GM13977 (cell line): ENCODE results near the gene SH3YL1.

ENCODE experiments used
- DNase-seq: peaks from one replicate; pipeline ENCODE4 v3.0.0; 2012; ENCODE audit warnings: low spot score
- CTCF ChIP-seq: IDR thresholded peaks from 2 replicates; pipeline ENCODE4 v1.5.1; 2012; ENCODE audit warnings: mild to moderate bottlenecking, control low read depth; ENCODE audit not compliant: insufficient read depth; ENCODE audit errors: extremely low read depth, missing control alignments
- in situ Hi-C: fragments of 300-500 bp; cut with MboI; formaldehyde crosslinking; loops from one replicate; pipeline ENCODE4 v1.12.0; 2022; ENCODE audit warnings: low sequenced_read_pairs, low pct_unique_long_range_greater_than_20kb, mixed read lengths, inconsistent platforms; ENCODE audit not compliant: unreplicated experiment

Gene SH3YL1

GRCh38 chr2:281381-281780 is 17.5 kb upstream of the SH3YL1 start:
- in situ Hi-C loops: no loop called here
- DNase-seq: no peak
- no peak for TF ChIP-seq CTCF

- in situ Hi-C loops: no loop called here
- DNase-seq: no peak
- no peak for TF ChIP-seq CTCF
Measured at GRCh38 chr2:280650-281110, 16.8 kb upstream of the SH3YL1 start.

DNA sequence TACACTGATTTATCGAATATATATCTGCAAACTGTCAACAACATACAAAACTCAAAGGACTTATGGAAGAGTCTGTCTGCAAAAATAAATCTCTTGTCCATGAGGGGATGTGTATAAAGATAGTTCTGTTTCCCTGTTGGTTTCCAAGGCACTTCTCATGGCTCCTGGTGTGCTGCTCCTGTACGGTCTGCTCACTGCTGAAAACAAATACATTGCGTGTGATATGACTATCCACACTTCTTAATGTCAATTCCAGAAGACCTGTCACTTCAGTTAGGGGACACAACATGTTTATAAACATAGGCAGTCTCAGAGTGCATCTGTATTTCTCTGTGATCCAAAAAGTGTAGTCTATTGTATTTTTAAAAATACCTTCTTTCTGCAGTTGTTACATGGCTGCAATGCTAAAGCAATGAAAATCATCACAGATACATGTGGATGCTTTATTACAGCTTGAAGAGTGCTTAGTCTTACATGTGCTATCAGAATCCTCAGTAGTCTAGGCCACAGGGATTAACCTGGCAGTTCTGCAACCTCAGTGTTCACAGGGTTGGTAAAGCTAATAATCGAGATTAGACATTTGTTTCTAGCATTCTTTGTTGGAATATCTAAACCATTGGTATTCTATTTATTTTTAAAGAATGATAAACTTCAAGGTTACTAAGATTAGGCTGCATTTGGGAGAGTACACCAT is 16.3 kb upstream of the SH3YL1 start:
- TF ChIP-seq CTCF: no peak
- in situ Hi-C loops: no loop called here
- DNase-seq: no peak

GRCh38 chr2:279366-279765 is 15.5 kb upstream of the SH3YL1 start:
- DNase-seq: no peak
- in situ Hi-C loops: no loop called here
- no peak for TF ChIP-seq CTCF

DNA sequence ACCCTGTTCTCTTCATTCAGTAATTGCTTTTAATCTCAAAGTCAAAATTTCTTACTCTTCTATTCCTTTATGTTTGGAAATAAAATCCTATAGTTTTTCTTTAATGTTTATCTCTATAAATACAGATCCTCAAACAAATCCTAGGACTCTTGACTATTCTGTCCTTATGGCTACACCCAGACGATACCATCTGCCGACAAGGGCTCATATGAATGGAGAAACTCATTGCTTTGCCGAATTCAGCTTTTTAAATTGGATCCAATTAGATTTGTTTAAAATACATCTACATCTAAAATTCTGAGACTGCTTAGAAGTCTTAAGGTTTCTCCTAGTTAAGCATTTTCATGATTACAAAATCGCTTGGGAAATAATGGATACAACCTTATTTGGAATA is 15.1 kb upstream of the SH3YL1 start:
- TF ChIP-seq CTCF: no peak
- in situ Hi-C loops: no loop called here
- DNase-seq: no peak

- DNase-seq: no peak
- no peak for TF ChIP-seq CTCF
- in situ Hi-C loops: no loop called here
Measured at GRCh38 chr2:278312-278926, 14.6 kb upstream of the SH3YL1 start.
